Mucosa of rectum (tissue), 2 donors: ENCODE results near the gene CASTOR1.

ENCODE experiments used
- H3K27ac ChIP-seq, 2 donors: one replicate each; pipeline ENCODE4 v1.7.0; 2013; ENCODE audit warnings: inconsistent platforms in 2 of 2, low read depth in 2 of 2, low read length in 2 of 2
- H3K27me3 ChIP-seq, 2 donors: one replicate each; pipeline ENCODE4 v1.7.0; 2013; ENCODE audit warnings: low read length in 2 of 2; ENCODE audit not compliant: control insufficient read depth in 2 of 2, insufficient read depth in 2 of 2
- H3K36me3 ChIP-seq, 2 donors: one replicate each; pipeline ENCODE4 v1.7.0; 2013; ENCODE audit warnings: low read length in 2 of 2; ENCODE audit not compliant: control insufficient read depth in 2 of 2, insufficient read depth in 2 of 2
- H3K4me1 ChIP-seq, 2 donors: one replicate each; pipeline ENCODE4 v1.7.0; 2013; ENCODE audit warnings: low read length in 2 of 2, mild to moderate bottlenecking in 1 of 2; ENCODE audit not compliant: control insufficient read depth in 2 of 2, insufficient read depth in 2 of 2
- H3K4me3 ChIP-seq, 2 donors: one replicate each; pipeline ENCODE4 v1.7.0; 2013; ENCODE audit warnings: low read length in 2 of 2
- H3K9ac ChIP-seq, 2 donors: one replicate each; pipeline ENCODE4 v1.7.0; 2013; ENCODE audit warnings: low read length in 2 of 2, low read depth in 1 of 2, mild to moderate bottlenecking in 1 of 2
- H3K9me3 ChIP-seq, 2 donors: one replicate each; pipeline ENCODE4 v1.7.0; 2013; ENCODE audit warnings: low read length in 2 of 2; ENCODE audit not compliant: control insufficient read depth in 2 of 2
- donor health status: healthy.
- donor health status: Normal muscosa, but diverticular disease.

The CASTOR1 gene

GRCh38 chr22:30247561-30247960 is 41.7 kb downstream of the CASTOR1 start:
- peak overlapping the region; percentile 71 to 72 for H3K4me3 ChIP-seq
- H3K4me1 ChIP-seq, result peaks cover 17 to 36% of the 10 kb centered on the region in 2 donors
- no peaks in the 10 kb centered on the region for H3K27me3 ChIP-seq
- peak overlapping the region; percentile 63 to 83 for H3K9ac ChIP-seq
- peak overlapping the region; percentile 87 for H3K27ac ChIP-seq
- H3K36me3 ChIP-seq, result peaks cover 7% of the 10 kb centered on the region in 2 donors
- no peaks in the 10 kb centered on the region for H3K9me3 ChIP-seq

- peaks cover 7 to 11% of the 10 kb centered on the region in 2 donors for H3K36me3 ChIP-seq
- peaks cover 16 to 32% of the 10 kb centered on the region in 2 donors for H3K4me1 ChIP-seq
- H3K27me3 ChIP-seq, result no peaks in the 10 kb centered on the region
- H3K27ac ChIP-seq, result peak overlapping the region; percentile 87
- H3K9ac ChIP-seq, result peak overlapping the region; percentile 63 to 83
- H3K4me3 ChIP-seq, result peak overlapping the region; percentile 71 to 72
- H3K9me3 ChIP-seq, result no peaks in the 10 kb centered on the region
Observed at GRCh38 chr22:30246814-30247376, 42.4 kb downstream of the CASTOR1 start.

- H3K27me3 ChIP-seq, result no peaks in the 10 kb centered on the region
- H3K4me3 ChIP-seq, result peak within 1 kb of the TSS; percentile 71 to 72
- peaks cover 7 to 11% of the 10 kb centered on the region in 2 donors for H3K36me3 ChIP-seq
- peak within 1 kb of the TSS; percentile 63 to 83 for H3K9ac ChIP-seq
- peak within 1 kb of the TSS; percentile 87 for H3K27ac ChIP-seq
- H3K9me3 ChIP-seq, result no peaks in the 10 kb centered on the region
- peaks cover 16 to 32% of the 10 kb centered on the region in 2 donors for H3K4me1 ChIP-seq
Observed at GRCh38 chr22:30245985-30246813, 43.1 kb downstream of the CASTOR1 start, which contains the start of gene LIF. TSS of gene LIF (minus strand) at chr22:30246759. CDS start at chr22:30246695, 64 bp downstream.

GRCh38 chr22:30245181-30245984 is 43.9 kb downstream of the CASTOR1 start:
- peak overlapping the region; percentile 87 for H3K27ac ChIP-seq
- H3K4me1 ChIP-seq, result peaks cover 16 to 32% of the 10 kb centered on the region in 2 donors
- peak overlapping the region; percentile 71 to 72 for H3K4me3 ChIP-seq
- peaks cover 7 to 11% of the 10 kb centered on the region in 2 donors for H3K36me3 ChIP-seq
- no peaks in the 10 kb centered on the region for H3K27me3 ChIP-seq
- no peaks in the 10 kb centered on the region for H3K9me3 ChIP-seq
- peak overlapping the region; percentile 18 to 83 for H3K9ac ChIP-seq

- H3K27ac ChIP-seq, result peak overlapping the region; percentile 10 to 17
- no peak overlapping the region for H3K4me3 ChIP-seq
- H3K27me3 ChIP-seq, result no peaks in the 10 kb centered on the region
Observed at GRCh38 chr22:30244641-30245040, 44.7 kb downstream of the CASTOR1 start.

DNA sequence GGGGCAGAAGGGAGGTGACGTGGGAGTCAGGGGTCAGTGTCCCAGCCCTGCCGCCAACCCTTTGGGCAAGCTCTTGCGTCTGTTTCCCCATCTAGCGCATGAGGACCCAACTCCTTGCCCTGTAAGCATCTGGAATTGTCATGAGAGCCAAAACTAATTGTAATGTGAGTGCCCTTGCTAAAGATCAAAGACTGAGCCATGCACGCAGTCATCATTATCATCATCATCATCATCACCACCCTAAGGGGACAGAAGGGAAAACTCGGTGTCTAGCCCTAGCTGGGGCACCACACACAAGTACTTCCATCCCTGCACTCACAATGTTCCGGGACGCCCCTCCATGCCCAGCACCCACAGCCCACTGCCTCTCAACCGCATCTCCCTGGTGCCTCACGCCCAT is 45.2 kb downstream of the CASTOR1 start:
- Histone ChIP-seq H3K4me1 (peaks cover 16 to 25% of the 10 kb centered on the region in 2 donors), H3K9me3 (no peaks in the 10 kb centered on the region), H3K9ac (no peak overlapping the region), H3K36me3 (peaks cover 7 to 11% of the 10 kb centered on the region in 2 donors), H3K4me3 (no peak overlapping the region), H3K27ac (peak overlapping the region; percentile 17 to 25), H3K27me3 (no peaks in the 10 kb centered on the region)

More at GRCh38 chr22:30244641-30245040, 44.7 kb downstream of the CASTOR1 start:
- Histone ChIP-seq H3K9ac (no peak overlapping the region), H3K9me3 (no peaks in the 10 kb centered on the region), H3K36me3 (peaks cover 7 to 11% of the 10 kb centered on the region in 2 donors), H3K4me1 (peaks cover 16 to 30% of the 10 kb centered on the region in 2 donors)

GRCh38 chr22:30243661-30244060 is 45.6 kb downstream of the CASTOR1 start:
- H3K27me3 ChIP-seq, result no peaks in the 10 kb centered on the region
- no peaks in the 10 kb centered on the region for H3K9me3 ChIP-seq
- H3K4me1 ChIP-seq, result peaks cover 16 to 24% of the 10 kb centered on the region in 2 donors
- H3K36me3 ChIP-seq, result peaks cover 7 to 11% of the 10 kb centered on the region in 2 donors
- no peak overlapping the region for H3K9ac ChIP-seq
- H3K4me3 ChIP-seq, result no peak overlapping the region
- peak overlapping the region; percentile 17 to 25 for H3K27ac ChIP-seq

DNA sequence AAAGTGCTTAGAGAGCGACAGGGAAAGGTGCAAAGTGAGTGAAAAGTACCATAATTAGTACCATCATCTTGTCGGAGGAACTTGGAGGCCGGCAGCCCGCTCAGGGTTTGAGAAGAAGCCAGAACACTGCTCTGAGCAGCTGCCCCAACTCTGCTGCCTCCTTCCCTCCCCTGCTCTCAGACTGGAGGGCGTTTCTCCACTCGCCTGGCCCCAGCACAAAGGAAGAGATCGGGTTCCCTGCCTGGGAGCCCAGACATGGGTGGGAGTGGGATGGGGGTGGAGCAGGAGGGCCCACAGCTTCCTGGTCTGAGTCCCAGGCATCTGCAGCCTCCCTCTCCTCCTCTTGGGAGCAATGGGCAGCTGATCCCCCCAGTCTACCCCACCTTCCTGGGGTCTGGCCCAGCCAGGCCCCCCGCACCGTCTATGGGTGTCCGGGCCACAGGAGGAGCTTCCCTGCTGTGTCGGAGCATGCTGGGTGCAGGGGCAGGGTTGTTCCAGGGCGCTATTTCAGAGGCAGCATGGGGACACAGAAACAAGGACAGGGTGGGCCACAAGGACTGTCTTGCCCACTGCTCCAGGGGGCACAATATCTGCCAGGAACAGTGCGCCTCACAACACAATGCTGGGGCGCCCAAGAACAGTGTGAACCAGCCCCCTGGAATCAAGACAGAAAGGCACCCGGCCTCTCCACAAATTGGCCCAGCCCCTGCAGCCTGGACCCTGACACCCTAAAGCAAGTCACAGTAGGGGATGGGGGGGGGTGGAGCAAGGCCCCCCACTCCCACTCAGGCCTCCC is 47.5 kb downstream of the CASTOR1 start:
- Histone ChIP-seq H3K27me3 (no peaks in the 10 kb centered on the region), H3K9ac (no peak overlapping the region), H3K9me3 (no peaks in the 10 kb centered on the region), H3K4me1 (peaks cover 4 to 9% of the 10 kb centered on the region in 2 donors), H3K36me3 (peaks cover 7 to 11% of the 10 kb centered on the region in 2 donors), H3K4me3 (no peak overlapping the region), H3K27ac (no peak overlapping the region)
